Measurements from ENCODE around the gene SLC2A4.

The SLC2A4 gene

GRCh38 chr17:7262192-7262934 is 19.2 kb upstream of the SLC2A4 start, which contains the start of gene CLDN7:
Gene CLDN7 (minus strand): TSS chr17:7262478. CDS start chr17:7262043, 435 bp downstream.
- Histone ChIP-seq H3K27ac (peak within 1 kb of the TSS in 1 of 2 donors; percentile 26), H3K4me3 (peak within 1 kb of the TSS; percentile 69)
- TF ChIP-seq CTCF (IDR thresholded peaks at IDR 0.05) = no peak
- no peak for DNase-seq (ENCODE audit: low spot score)

GRCh38 chr17:7262935-7263800 is 18.4 kb upstream of the SLC2A4 start:
- peak overlapping the region in 1 of 2 donors; percentile 26 for H3K27ac ChIP-seq
- H3K4me3 ChIP-seq = peak overlapping the region; percentile 69
- TF ChIP-seq CTCF (IDR thresholded peaks at IDR 0.05) = no peak
- no peak for DNase-seq (ENCODE audit: low spot score)

GRCh38 chr17:7263801-7264078 is 17.8 kb upstream of the SLC2A4 start:
- no peak for DNase-seq (ENCODE audit: low spot score)
- TF ChIP-seq CTCF (IDR thresholded peaks at IDR 0.05) = no peak
- H3K4me3 ChIP-seq = peak overlapping the region; percentile 69
- H3K27ac ChIP-seq = no peak overlapping the region

GRCh38 chr17:7266784-7267183 is 14.7 kb upstream of the SLC2A4 start:
- TF ChIP-seq CTCF (IDR thresholded peaks at IDR 0.05) = no peak
- no peak overlapping the region for H3K27ac ChIP-seq
- DNase-seq (ENCODE audit: low spot score) = no peak
- no peak overlapping the region for H3K4me3 ChIP-seq

- DNase-seq (ENCODE audit: low spot score) = no peak
- Histone ChIP-seq H3K4me3 (no peak overlapping the region), H3K27ac (no peak overlapping the region)
- no peak for TF ChIP-seq CTCF (IDR thresholded peaks at IDR 0.05)
These were observed 2.1 kb upstream of the SLC2A4 start for GRCh38 chr17:7279448-7279847.

- Histone ChIP-seq H3K4me3 (peak overlapping the region; percentile 71), H3K27ac (peak overlapping the region; percentile 87 to 90)
- DNase-seq (ENCODE audit: low spot score) = peak; percentile 91
- peak; percentile 94 for TF ChIP-seq CTCF (IDR thresholded peaks at IDR 0.05)
These were observed 922 bp upstream of the SLC2A4 start for GRCh38 chr17:7280519-7281073.
